Right lung (tissue), 10 donors: ENCODE data around the gene GLRX5. TPM values are rescaled to one million over a fixed set of nuclear protein-coding genes. Genes with fewer than 3 reads are reported as not detected.

Experiments used
- DNase-seq, 2 donors: peaks; one replicate each; pipeline ENCODE4 v3.0.0-alpha.2; 2013
- long read RNA-seq, 8 donors: transcript quantifications; one replicate each; lab custom pipeline, GENCODE V29; 2026
- polyA plus RNA-seq, 5 donors: library from polyadenylated mRNA; unstranded; fragments of 120-200 nt; gene quantifications; one replicate each; pipeline versions ENCODE4 v1.2.1 to v1.2.3, GENCODE V29; 2013; ENCODE audit warnings: inconsistent platforms in 1 of 5, low replicate concordance in 1 of 5; ENCODE audit not compliant: insufficient read length in 5 of 5, insufficient read depth in 1 of 5

Gene GLRX5
- 10 to 100 TPM; 53.9 to 73.3 (median 59.2) TPM for polyA plus RNA-seq
- long read RNA-seq, donor 1, transcript GLRX5-201 (2 exons, 1,564 nt) = major isoform, 72 of 116 reads
- long read RNA-seq, donor 1, partial matches to known transcripts = 39 of 116 reads
- long read RNA-seq, donor 1, other reads (novel, unspliced or antisense) = 5 of 116 reads
- long read RNA-seq, donor 2, transcript GLRX5-201 (2 exons, 1,564 nt) = major isoform, 41 of 95 reads
- long read RNA-seq, donor 2, partial matches to known transcripts = 54 of 95 reads
- long read RNA-seq, donor 2, other reads (novel, unspliced or antisense) = 0 of 95 reads
- long read RNA-seq, donor 3, transcript GLRX5-201 (2 exons, 1,564 nt) = major isoform, 52 of 52 reads
- long read RNA-seq, donor 3, partial matches to known transcripts = 0 of 52 reads
- long read RNA-seq, donor 3, other reads (novel, unspliced or antisense) = 0 of 52 reads
- long read RNA-seq, donor 4, transcript GLRX5-201 (2 exons, 1,564 nt) = major isoform, 28 of 41 reads
- long read RNA-seq, donor 4, partial matches to known transcripts = 8 of 41 reads
- long read RNA-seq, donor 4, other reads (novel, unspliced or antisense) = 5 of 41 reads
- long read RNA-seq, donor 5, transcript GLRX5-201 (2 exons, 1,564 nt) = major isoform, 87 of 87 reads
- long read RNA-seq, donor 5, partial matches to known transcripts = 0 of 87 reads
- long read RNA-seq, donor 5, other reads (novel, unspliced or antisense) = 0 of 87 reads
- long read RNA-seq, donor 6, transcript GLRX5-201 (2 exons, 1,564 nt) = major isoform, 60 of 60 reads
- long read RNA-seq, donor 6, partial matches to known transcripts = 0 of 60 reads
- long read RNA-seq, donor 6, other reads (novel, unspliced or antisense) = 0 of 60 reads
- long read RNA-seq, donor 7, transcript GLRX5-201 (2 exons, 1,564 nt) = major isoform, 83 of 180 reads
- long read RNA-seq, donor 7, partial matches to known transcripts = 97 of 180 reads
- long read RNA-seq, donor 7, other reads (novel, unspliced or antisense) = 0 of 180 reads
- long read RNA-seq, donor 8, transcript GLRX5-201 (2 exons, 1,564 nt) = major isoform, 24 of 24 reads
- long read RNA-seq, donor 8, partial matches to known transcripts = 0 of 24 reads
- long read RNA-seq, donor 8, other reads (novel, unspliced or antisense) = 0 of 24 reads

- peak; percentile 99 to 100 for DNase-seq
These were observed at the start of gene GLRX5 for GRCh38 chr14:95534299-95535225. GLRX5 (plus strand) TSS chr14:95535050; CDS start chr14:95535090, 40 bp downstream.

DNA sequence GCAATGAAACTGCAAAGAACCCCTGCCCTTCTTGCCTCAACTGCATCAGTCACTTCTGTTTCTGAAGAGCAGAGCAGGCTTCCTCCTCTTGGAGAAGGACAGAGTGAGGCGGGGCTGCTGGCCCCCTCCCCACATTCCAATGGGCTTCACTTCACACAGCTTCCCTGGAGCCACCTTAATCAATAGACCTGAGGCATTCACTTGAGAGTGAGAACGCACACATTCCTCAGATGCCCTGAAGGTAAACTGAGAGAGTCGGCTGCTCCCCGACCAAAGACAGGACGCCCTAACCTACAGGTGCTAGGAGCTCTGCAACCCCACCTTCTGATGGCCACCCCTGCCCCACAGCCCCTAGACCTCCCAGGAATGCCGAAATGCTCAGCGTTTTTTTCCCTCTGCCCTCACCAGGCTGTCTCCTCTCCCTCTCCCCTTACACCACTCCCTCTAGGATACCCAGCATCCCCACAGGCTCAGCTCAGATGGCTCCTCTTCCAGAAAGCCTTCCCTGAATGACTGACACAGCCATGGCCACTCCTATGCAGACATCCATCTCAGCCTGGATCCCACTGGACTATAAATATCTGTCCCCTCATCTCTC is 49.5 kb upstream of the GLRX5 start:
- DNase-seq = no peak

DNA sequence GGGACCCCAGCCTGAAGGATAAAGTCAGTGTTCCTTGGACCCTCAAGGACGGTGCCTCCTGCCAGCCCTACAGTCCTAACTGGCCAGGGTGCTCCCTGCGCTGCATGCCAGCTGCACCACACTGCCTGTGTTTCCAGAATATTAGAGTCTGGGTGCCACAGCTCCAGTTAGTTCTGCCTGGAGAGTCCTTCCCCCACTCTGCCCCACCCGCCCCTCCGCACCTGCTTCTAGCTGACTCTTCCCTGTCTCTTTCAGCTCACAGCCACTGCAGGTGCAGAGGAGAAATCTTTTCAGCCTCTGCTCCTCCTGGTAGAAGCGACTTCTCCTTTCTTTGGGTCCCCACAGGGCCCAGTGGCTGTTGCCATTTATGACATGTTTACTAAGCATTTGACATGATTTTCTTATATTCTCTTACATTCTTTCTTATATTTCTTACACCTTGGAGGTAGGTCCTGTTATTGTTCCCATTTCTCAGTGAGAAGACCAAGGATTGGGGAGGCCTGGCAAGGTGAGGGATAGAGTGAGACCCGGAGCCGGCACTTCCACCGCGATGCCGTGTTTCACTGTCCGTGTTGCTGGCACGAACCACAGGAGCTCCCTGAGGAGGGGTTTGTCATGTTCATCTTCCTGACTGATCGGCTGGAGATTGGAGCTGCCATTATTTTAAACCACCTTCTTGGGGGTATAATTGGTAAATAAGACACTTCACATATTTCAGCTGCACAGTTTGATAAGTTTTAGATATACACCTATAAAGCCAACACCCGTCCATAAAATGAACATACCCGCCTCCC is 47.8 kb upstream of the GLRX5 start:
- DNase-seq = no peak

GRCh38 chr14:95487669-95488084 is 47.2 kb upstream of the GLRX5 start:
- no peak for DNase-seq

- DNase-seq = no peak
These were observed 46.3 kb upstream of the GLRX5 start for GRCh38 chr14:95488376-95489213.

GRCh38 chr14:95489214-95490137 is 45.4 kb upstream of the GLRX5 start:
- DNase-seq = no peak

GRCh38 chr14:95490138-95490509 is 44.7 kb upstream of the GLRX5 start:
- no peak for DNase-seq

DNA sequence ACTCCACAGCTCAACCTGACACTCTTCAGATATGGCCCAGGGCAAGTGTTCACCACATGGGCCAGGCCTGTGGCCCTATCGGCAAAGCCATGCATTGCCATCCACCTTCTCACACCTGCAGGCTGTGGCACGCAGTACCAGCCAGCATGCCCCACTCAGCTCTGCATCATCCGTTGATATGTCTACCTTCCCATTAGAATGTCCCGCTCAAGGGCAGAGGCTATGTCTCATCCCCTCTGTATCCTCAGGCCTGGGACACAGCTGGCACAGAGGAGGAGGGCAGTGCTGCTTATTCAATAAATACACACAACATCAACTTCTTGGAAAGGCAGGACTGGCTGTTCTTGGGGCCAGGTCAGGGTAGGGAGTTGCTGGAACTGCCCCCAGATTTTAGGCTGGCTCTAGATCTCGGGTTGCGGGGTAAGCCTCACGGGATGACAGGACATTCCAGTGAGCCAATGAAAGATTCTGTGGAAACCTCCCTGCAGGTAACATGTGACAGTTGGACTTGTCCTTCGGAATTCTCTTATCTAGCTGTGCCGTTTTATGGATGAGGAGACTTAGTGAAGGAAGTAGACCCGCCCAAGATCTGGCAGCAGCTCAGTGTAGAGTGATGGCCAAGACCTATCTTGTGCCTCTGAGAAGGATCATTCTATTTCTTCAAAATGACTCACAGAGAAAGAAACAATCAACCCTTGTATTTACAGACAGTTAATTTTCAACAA is 44.0 kb upstream of the GLRX5 start:
- DNase-seq = no peak

- no peak for DNase-seq
These were observed 42.8 kb upstream of the GLRX5 start for GRCh38 chr14:95491936-95492608.

- DNase-seq = no peak
These were observed 41.3 kb upstream of the GLRX5 start for GRCh38 chr14:95493503-95493902.

DNA sequence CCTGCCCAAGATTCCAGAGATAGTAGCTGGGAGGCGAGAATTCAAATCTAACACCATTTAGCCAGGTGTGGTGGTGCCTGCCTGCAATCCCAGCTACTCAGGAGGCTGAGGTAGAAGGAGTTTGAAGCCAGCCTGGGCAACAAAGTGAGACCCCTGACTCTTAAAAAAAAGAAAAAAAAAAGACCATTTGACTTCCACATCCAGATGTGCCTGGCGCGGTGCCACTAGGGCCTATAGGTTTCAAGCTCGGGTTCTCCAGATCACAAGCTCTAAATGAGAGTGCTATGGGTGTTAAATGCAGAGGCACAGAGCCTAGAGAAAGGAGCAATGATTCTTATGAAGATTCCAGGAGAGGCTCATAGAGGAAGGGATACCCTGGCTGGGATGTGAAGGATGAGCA is 40.9 kb upstream of the GLRX5 start:
- no peak for DNase-seq

DNA sequence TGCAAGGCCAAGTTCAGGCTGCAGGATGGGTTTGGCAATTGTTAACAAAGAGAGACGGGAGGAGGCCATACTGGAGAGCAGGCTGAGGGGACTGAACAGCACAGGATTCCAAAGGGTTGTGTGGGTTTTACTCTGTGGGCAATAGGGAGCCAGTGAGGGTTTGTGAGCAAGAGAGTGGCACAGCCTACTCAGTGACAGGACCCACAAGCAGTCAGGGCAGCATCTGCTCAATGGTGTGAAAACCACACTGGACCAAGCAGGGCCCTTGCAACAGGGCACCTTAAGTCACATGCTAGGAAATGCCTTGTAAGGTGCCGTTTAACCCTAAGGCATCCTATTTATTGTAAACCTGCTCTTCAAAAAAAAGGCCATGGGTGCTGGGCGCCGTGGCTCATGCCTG is 40.4 kb upstream of the GLRX5 start:
- no peak for DNase-seq

GRCh38 chr14:95495076-95495475 is 39.8 kb upstream of the GLRX5 start:
- no peak for DNase-seq

- DNase-seq = no peak
These were observed 39.3 kb upstream of the GLRX5 start for GRCh38 chr14:95495538-95496025.

- DNase-seq = no peak
These were observed 38.7 kb upstream of the GLRX5 start for GRCh38 chr14:95496111-95496681.
